Endothelial cell of umbilical vein (primary cell): ENCODE data around the gene DDX10. TPM values are rescaled to one million over a fixed set of nuclear protein-coding genes. Genes with fewer than 3 reads are reported as not detected.

Source experiments
- BruUV-seq: library from RNA; stranded (reverse); fragments of 400-500 nt; replicated peaks from 2 replicates; lab custom pipeline; 2021; lab: Mats Ljungman, UMichigan
- CTCF ChIA-PET: fragments of 300-600, 350-600 bp; sonication (Branson Sonifier 250); formaldehyde crosslinking; loops from one replicate; lab custom pipeline; 2021; ENCODE audit warnings: antibody characterized with exemption, inconsistent platforms; lab: Charles Lee
- POLR2A ChIA-PET: fragments of 300-600, 350-600 bp; sonication (Branson Sonifier 250); formaldehyde crosslinking; loops from one replicate; lab custom pipeline; 2021; ENCODE audit warnings: antibody characterized with exemption, inconsistent platforms; lab: Charles Lee
- DNase-seq: peaks from one replicate; pipeline ENCODE4 v3.0.0-alpha.2; 2011; ENCODE audit warnings: low read depth, low spot score
- FAIRE-seq: peaks from 2 replicates; lab custom pipeline; 2011; peaks lifted over from hg19 to GRCh38; lab: Jason Lieb, UNC
- H2AFZ ChIP-seq: 2 replicates; pipeline ENCODE4 v1.6.0; 2012; ENCODE audit warnings: low read depth, low read length, control low read depth, inconsistent platforms
- H3K27ac ChIP-seq: 2 replicates; pipeline ENCODE4 v1.5.1; 2011; ENCODE audit warnings: low read depth, mild to moderate bottlenecking, control low read depth, low read length, moderate library complexity; ENCODE audit not compliant: insufficient read depth
- H3K27me3 ChIP-seq, 2 experiments: 2 replicates each; pipeline versions ENCODE4 v1.6.0 to v1.6.1; 2011; ENCODE audit warnings: low read length in 2 of 2, mixed read lengths in 1 of 2; ENCODE audit not compliant: control insufficient read depth in 2 of 2, insufficient read depth in 2 of 2
- H3K36me3 ChIP-seq, 2 experiments: 2 replicates in 1 of 2; 3 replicates in 1 of 2; pipeline ENCODE4 v1.5.1; 2011; ENCODE audit warnings: low read length in 2 of 2, mild to moderate bottlenecking in 1 of 2, moderate library complexity in 1 of 2; ENCODE audit not compliant: control insufficient read depth in 2 of 2, insufficient read depth in 2 of 2; ENCODE audit errors: extremely low read depth in 1 of 2
- H3K4me1 ChIP-seq: 3 replicates; pipeline ENCODE4 v1.5.1; 2011; ENCODE audit warnings: mild to moderate bottlenecking, low read length; ENCODE audit not compliant: control insufficient read depth, insufficient read depth; ENCODE audit errors: extremely low read depth
- H3K4me2 ChIP-seq: 2 replicates; pipeline ENCODE4 v1.6.1; 2011; ENCODE audit warnings: low read length, control low read depth, mixed read lengths; ENCODE audit not compliant: insufficient read depth
- H3K4me3 ChIP-seq, 3 experiments: fragments of 200-600 bp in 1 of 3; sonication (generic), shearing (Covaris generic) in 1 of 3; replicated peaks in 1 of 3; 2 replicates each; pipeline ENCODE4 v1.5.1; 2011 to 2016; ENCODE audit warnings: control low read depth in 3 of 3, low read length in 3 of 3, mild to moderate bottlenecking in 2 of 3, inconsistent platforms in 1 of 3, low read depth in 1 of 3, moderate library complexity in 1 of 3; ENCODE audit not compliant: insufficient read depth in 1 of 3
- H3K79me2 ChIP-seq: 2 replicates; pipeline ENCODE4 v1.6.0; 2012; ENCODE audit warnings: low read length, inconsistent platforms; ENCODE audit not compliant: control insufficient read depth, insufficient read depth
- H3K9ac ChIP-seq: replicated peaks from 2 replicates; pipeline ENCODE3; 2011; ENCODE audit warnings: low read length, control low read depth; ENCODE audit not compliant: insufficient read depth; ENCODE audit errors: extremely low read depth
- H3K9me1 ChIP-seq: replicated peaks from 3 replicates; pipeline ENCODE4 v1.6.0; 2011; ENCODE audit warnings: mild to moderate bottlenecking, low read length; ENCODE audit not compliant: control insufficient read depth, insufficient read depth; ENCODE audit errors: extremely low read depth
- H3K9me3 ChIP-seq: replicated peaks from 2 replicates; pipeline ENCODE4 v1.5.1; 2012; ENCODE audit warnings: low read length, inconsistent platforms; ENCODE audit not compliant: control insufficient read depth, insufficient read depth
- H4K20me1 ChIP-seq: replicated peaks from 2 replicates; pipeline ENCODE3; 2011; ENCODE audit warnings: mild to moderate bottlenecking, low read length; ENCODE audit not compliant: control insufficient read depth, insufficient read depth; ENCODE audit errors: extremely low read depth
- EZH2 ChIP-seq: IDR thresholded peaks from 2 replicates; pipeline ENCODE4 v1.6.1; 2012; ENCODE audit warnings: borderline replicate concordance, low read depth, mild to moderate bottlenecking, moderate library complexity, low read length, inconsistent platforms; ENCODE audit not compliant: severe bottlenecking
- FOS ChIP-seq: IDR thresholded peaks from 2 replicates; pipeline ENCODE4 v1.6.1; 2011; ENCODE audit warnings: mild to moderate bottlenecking, low read length, moderate library complexity, borderline replicate concordance; ENCODE audit not compliant: insufficient read depth
- GATA2 ChIP-seq: IDR thresholded peaks from 2 replicates; pipeline ENCODE4 v1.7.0; 2011; ENCODE audit warnings: low read depth, mild to moderate bottlenecking, moderate library complexity, mixed read lengths, low read length; ENCODE audit not compliant: insufficient read length, insufficient read depth
- JUN ChIP-seq: IDR thresholded peaks from 2 replicates; pipeline ENCODE4 v1.6.1; 2011; ENCODE audit warnings: borderline replicate concordance, low read depth; ENCODE audit not compliant: insufficient read length, insufficient read depth
- MYC ChIP-seq: IDR thresholded peaks from one replicate; pipeline ENCODE4 v1.6.1; 2011; ENCODE audit warnings: mild to moderate bottlenecking, low read depth, low read length
- POLR2A ChIP-seq: IDR thresholded peaks from 2 replicates; pipeline ENCODE4 v1.6.1; 2012; ENCODE audit warnings: low read depth, mild to moderate bottlenecking, control low read depth, low read length
- POLR2AphosphoS5 ChIP-seq: IDR thresholded peaks from 2 replicates; pipeline ENCODE4 v1.6.1; 2012; ENCODE audit warnings: low read depth, mild to moderate bottlenecking, control low read depth, low read length, moderate library complexity; ENCODE audit not compliant: insufficient read depth
- dilution Hi-C: fragments of 300-500 bp; cut with MboI; formaldehyde crosslinking; loops from one replicate; pipeline ENCODE4 v1.15.0; 2019; ENCODE audit warnings: low sequenced_read_pairs; ENCODE audit not compliant: extremely low pct_ligation_motif_present
- intact Hi-C: fragments of 100-400 bp; cut with micrococcal nuclease; formaldehyde crosslinking; loops from one replicate; pipeline ENCODE4 v1.10.0; 2022
- polyA plus RNA-seq, 4 experiments: library from polyadenylated mRNA; depleted of rRNA in 3 of 4; stranded (reverse) in 3 of 4; unstranded in 1 of 4; fragments of >200 nt; gene quantifications; 2 replicates each; pipeline versions ENCODE4 v1.2.1 to v1.2.3, GENCODE V29; 2011 to 2012; ENCODE audit warnings: missing spikeins in 1 of 4
- total RNA-seq: library from RNA; stranded (reverse); gene quantifications from 2 replicates; pipeline ENCODE4 v1.2.3, GENCODE V29; 2021
- TF ChIP-seq, protein P1 (sequence below): IDR thresholded peaks from 2 replicates; pipeline ENCODE4 v1.6.1; 2011; ENCODE audit not compliant: insufficient read depth, insufficient read length
- TF ChIP-seq, protein P2 (sequence below), 2 donors: IDR thresholded peaks; 1 replicate in 1 of 2; 2 replicates in 1 of 2; pipeline ENCODE4 v1.5.1; 2011; ENCODE audit warnings: low read length in 2 of 2, mild to moderate bottlenecking in 2 of 2, moderate library complexity in 2 of 2, control low read depth in 1 of 2, inconsistent platforms in 1 of 2, low read depth in 1 of 2; ENCODE audit not compliant: insufficient read depth in 1 of 2; ENCODE audit errors: extremely low read depth in 1 of 2

Gene DDX10
- total and polyA plus RNA-seq, 2 donors (not counting 3 experiments of a cell fraction or from before 2014, with no cell fraction given): 29.8 to 35.2 TPM

DNA sequence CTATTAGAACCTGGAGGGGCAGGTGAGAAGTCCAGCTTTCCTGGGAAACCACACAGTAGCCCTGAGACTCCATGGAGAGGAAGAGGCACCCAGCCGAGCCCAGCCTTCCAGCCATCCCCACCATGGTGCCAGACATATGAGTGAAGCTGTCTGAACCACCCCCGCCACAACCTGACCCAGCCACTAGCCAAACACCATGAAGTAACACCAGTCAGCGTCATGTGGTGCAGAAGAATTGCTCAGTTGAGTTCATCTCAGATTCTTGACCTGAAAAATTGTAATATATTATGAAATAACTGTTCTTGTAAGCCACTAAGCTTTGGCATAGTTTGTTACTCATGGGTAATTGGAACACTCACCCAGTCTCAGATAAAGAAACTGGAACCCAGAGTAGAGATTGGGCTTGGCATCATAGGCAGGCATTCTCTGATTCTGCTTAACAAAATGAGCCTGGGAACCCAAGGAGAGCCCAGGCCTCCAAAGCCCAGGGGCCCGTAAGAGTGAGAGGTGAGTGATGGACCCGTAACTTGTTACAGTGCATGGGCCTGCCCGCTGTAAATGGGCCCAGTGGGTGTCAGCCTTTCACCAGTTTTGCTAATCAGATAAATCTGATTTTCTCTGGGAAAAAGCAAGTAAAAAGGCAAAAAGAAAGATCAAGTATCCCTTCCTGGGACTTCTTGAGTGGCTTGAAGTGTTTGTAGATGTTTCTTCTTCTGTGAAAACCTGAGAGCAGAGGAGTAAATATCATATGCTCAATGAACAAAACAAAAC lies 305.5 kb downstream of the DDX10 start:
- ChIA-PET POLR2A (no interaction called here), CTCF (no interaction called here)
- intact Hi-C loops (no loop called here), dilution Hi-C loops (no loop called here)
- Histone ChIP-seq H2AFZ (no peak overlapping the region), H3K79me2 (no peaks in the 10 kb centered on the region), H3K9me3 (no peaks in the 10 kb centered on the region), H3K9me1 (no peaks in the 10 kb centered on the region), H3K4me1 (peaks cover 14% of the 10 kb centered on the region), H3K27ac (no peak overlapping the region), H3K4me3 (no peak overlapping the region), H3K36me3 (no peaks in the 10 kb centered on the region), H3K4me2 (no peak overlapping the region), H4K20me1 (no peaks in the 10 kb centered on the region), H3K9ac (no peak overlapping the region), H3K27me3 (no peaks in the 10 kb centered on the region)
- DNase-seq (no peak), FAIRE-seq (no peak)
- no TSS peak for BruUV-seq
- TF ChIP-seq POLR2A (no peak), GATA2 (no peak), MYC (no peak), FOS (no peak), EZH2 (no peak), JUN (no peak), POLR2AphosphoS5 (no peak)
- TF ChIP-seq, protein P1, sequence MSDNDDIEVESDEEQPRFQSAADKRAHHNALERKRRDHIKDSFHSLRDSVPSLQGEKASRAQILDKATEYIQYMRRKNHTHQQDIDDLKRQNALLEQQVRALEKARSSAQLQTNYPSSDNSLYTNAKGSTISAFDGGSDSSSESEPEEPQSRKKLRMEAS: no peak
- TF ChIP-seq, protein P2, sequence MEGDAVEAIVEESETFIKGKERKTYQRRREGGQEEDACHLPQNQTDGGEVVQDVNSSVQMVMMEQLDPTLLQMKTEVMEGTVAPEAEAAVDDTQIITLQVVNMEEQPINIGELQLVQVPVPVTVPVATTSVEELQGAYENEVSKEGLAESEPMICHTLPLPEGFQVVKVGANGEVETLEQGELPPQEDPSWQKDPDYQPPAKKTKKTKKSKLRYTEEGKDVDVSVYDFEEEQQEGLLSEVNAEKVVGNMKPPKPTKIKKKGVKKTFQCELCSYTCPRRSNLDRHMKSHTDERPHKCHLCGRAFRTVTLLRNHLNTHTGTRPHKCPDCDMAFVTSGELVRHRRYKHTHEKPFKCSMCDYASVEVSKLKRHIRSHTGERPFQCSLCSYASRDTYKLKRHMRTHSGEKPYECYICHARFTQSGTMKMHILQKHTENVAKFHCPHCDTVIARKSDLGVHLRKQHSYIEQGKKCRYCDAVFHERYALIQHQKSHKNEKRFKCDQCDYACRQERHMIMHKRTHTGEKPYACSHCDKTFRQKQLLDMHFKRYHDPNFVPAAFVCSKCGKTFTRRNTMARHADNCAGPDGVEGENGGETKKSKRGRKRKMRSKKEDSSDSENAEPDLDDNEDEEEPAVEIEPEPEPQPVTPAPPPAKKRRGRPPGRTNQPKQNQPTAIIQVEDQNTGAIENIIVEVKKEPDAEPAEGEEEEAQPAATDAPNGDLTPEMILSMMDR (IDR thresholded peaks at IDR 0.05; ENCODE audit: extremely low read depth in 1 of 2, insufficient read depth in 1 of 2, low read depth in 1 of 2, low read length in 2 of 2): no peak
